Measurements from ENCODE around the gene MRPL41. TPM values are rescaled to one million over a fixed set of nuclear protein-coding genes. Genes with fewer than 3 reads are reported as not detected.

MRPL41 gene
- total and polyA plus RNA-seq, 2 of the 13 experiments (the other 11 are each of a cell fraction or from before 2014, with no cell fraction given) = 20.9 to 54.0 TPM

DNA sequence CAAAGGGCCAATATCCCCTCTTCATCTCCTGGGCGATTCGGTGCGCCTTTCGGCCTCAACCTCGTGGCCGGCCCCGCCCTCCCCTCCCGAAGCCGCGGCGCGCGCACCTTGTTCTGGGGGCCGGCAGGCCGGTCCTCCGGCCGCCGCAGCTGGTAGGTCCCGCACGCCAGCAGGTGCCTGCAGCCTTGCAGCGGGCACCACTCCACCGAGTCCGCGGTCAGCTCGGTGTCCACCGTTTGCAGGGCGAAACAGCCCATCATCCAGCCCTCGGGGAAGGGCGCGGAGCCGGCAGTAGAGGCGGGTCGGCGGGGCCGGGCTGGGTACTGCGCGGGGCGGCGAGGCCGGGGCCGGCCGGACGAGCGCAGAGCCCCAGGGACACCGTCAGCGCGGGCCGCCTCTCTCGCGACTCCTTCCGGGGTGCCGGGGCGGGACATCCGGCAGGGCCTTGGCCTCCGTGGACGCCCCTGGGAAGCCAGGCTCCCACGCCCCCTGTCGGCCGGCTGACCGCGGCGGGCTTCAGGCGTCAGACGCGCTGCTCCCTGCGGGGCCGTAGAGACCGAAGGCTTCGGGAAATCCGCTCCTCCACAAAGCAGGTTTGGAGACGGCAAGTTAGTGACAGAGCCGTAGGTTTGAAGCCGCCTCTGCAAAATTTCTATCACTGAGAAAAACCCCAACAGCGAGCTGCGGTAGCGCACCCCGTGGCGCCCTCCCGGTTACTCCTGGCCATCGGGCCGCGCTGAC lies 27.0 kb downstream of the MRPL41 start, which contains the start of gene DPH7 (continued):
- TF ChIP-seq, protein P1, sequence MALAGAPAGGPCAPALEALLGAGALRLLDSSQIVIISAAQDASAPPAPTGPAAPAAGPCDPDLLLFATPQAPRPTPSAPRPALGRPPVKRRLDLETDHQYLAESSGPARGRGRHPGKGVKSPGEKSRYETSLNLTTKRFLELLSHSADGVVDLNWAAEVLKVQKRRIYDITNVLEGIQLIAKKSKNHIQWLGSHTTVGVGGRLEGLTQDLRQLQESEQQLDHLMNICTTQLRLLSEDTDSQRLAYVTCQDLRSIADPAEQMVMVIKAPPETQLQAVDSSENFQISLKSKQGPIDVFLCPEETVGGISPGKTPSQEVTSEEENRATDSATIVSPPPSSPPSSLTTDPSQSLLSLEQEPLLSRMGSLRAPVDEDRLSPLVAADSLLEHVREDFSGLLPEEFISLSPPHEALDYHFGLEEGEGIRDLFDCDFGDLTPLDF (CRISPR knock-in tag; IDR thresholded peaks at IDR 0.05) = peak; percentile 78; the same call in 1 of the 2 replicates
- TF ChIP-seq, protein P2, sequence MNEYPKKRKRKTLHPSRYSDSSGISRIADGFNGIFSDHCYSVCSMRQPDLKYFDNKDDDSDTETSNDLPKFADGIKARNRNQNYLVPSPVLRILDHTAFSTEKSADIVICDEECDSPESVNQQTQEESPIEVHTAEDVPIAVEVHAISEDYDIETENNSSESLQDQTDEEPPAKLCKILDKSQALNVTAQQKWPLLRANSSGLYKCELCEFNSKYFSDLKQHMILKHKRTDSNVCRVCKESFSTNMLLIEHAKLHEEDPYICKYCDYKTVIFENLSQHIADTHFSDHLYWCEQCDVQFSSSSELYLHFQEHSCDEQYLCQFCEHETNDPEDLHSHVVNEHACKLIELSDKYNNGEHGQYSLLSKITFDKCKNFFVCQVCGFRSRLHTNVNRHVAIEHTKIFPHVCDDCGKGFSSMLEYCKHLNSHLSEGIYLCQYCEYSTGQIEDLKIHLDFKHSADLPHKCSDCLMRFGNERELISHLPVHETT (CRISPR knock-in tag; conservative IDR thresholded peaks at IDR 0.05) = peak; percentile 90
- TF ChIP-seq JUNB (CRISPR knock-in tag; IDR thresholded peaks at IDR 0.05; ENCODE audit: borderline replicate concordance) (no peak), CREB1 (IDR thresholded peaks at IDR 0.05) (peak; percentile 41; the same call in 1 of the 2 replicates), CREB1 (CRISPR knock-in tag; IDR thresholded peaks at IDR 0.05) (no peak), HDAC6 (IDR thresholded peaks at IDR 0.05; ENCODE audit: low read depth, low read length) (no peak), EED (CRISPR knock-in tag; IDR thresholded peaks at IDR 0.05) (no peak), ARNT (IDR thresholded peaks at IDR 0.05) (no peak), SAFB2 (CRISPR knock-in tag; IDR thresholded peaks at IDR 0.05; ENCODE audit: borderline replicate concordance, low read depth) (peak; percentile 66; the same call in 1 of the 2 replicates), ZNF12 (CRISPR knock-in tag; IDR thresholded peaks at IDR 0.05) (no peak; the same call in 1 of the 2 replicates), ZNF577 (CRISPR knock-in tag; IDR thresholded peaks at IDR 0.05; ENCODE audit: borderline replicate concordance, low read depth) (no peak), ADNP (CRISPR knock-in tag; IDR thresholded peaks at IDR 0.05) (0 out of 2 replicates have a peak, but pooled peaks have one; percentile 34), FOSL2 (CRISPR knock-in tag; IDR thresholded peaks at IDR 0.05) (peak; percentile 28; the same call in 1 of the 2 replicates), MBNL3 (CRISPR knock-in tag; conservative IDR thresholded peaks at IDR 0.05) (no peak), IKZF4 (CRISPR knock-in tag; IDR thresholded peaks at IDR 0.05; ENCODE audit: borderline replicate concordance, low read depth, not compliant biosample characterization) (peak; percentile 77), ZNF362 (CRISPR knock-in tag; IDR thresholded peaks at IDR 0.05; ENCODE audit: borderline replicate concordance) (peak; percentile 33; the same call in 1 of the 2 replicates), THAP11 (CRISPR knock-in tag; IDR thresholded peaks at IDR 0.05) (peak; percentile 95), ZBTB42 (CRISPR knock-in tag; IDR thresholded peaks at IDR 0.05) (no peak), RXRA (CRISPR knock-in tag; IDR thresholded peaks at IDR 0.05) (no peak), EHMT2 (IDR thresholded peaks at IDR 0.05; ENCODE audit: borderline replicate concordance, low read depth, low read length) (no peak), PHF21A (CRISPR knock-in tag; IDR thresholded peaks at IDR 0.05) (no peak; the same call in none of the 2 replicates), EZH2 (conservative IDR thresholded peaks at IDR 0.05; ENCODE audit: low read depth, low read length) (no peak), ZNF749 (CRISPR knock-in tag; IDR thresholded peaks at IDR 0.05; ENCODE audit: borderline replicate concordance) (0 out of 2 replicates have a peak, but pooled peaks have one; percentile 50)
- TF ChIP-seq, protein P3, sequence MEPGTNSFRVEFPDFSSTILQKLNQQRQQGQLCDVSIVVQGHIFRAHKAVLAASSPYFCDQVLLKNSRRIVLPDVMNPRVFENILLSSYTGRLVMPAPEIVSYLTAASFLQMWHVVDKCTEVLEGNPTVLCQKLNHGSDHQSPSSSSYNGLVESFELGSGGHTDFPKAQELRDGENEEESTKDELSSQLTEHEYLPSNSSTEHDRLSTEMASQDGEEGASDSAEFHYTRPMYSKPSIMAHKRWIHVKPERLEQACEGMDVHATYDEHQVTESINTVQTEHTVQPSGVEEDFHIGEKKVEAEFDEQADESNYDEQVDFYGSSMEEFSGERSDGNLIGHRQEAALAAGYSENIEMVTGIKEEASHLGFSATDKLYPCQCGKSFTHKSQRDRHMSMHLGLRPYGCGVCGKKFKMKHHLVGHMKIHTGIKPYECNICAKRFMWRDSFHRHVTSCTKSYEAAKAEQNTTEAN (CRISPR knock-in tag; conservative IDR thresholded peaks at IDR 0.05) = peak; percentile 71; the same call in 1 of the 2 replicates

Data from HepG2 (cell line).